HG03432 (cell line): ENCODE results near the gene OAF.
A peak's percentile ranks its signal among the peaks of the same experiment; 100 is the strongest.
"Not testable (repeated sequence)": the region's sequence is repeated elsewhere in the genome, so short reads cannot be mapped to it uniquely, and the experiment has no call there.

Experiments used
- ATAC-seq: cut with Tn5 transposase; IDR thresholded peaks from one replicate; pipeline ENCODE4 v1.9.1; 2021; ENCODE audit warnings: mild to moderate bottlenecking, moderate library complexity; ENCODE audit not compliant: unreplicated experiment

OAF gene

GRCh38 chr11:120210626-120211521 lies at the start of gene OAF:
Gene OAF (plus strand): TSS chr11:120211032. CDS start chr11:120211280, 248 bp downstream.
- peak; percentile 84 for ATAC-seq

DNA sequence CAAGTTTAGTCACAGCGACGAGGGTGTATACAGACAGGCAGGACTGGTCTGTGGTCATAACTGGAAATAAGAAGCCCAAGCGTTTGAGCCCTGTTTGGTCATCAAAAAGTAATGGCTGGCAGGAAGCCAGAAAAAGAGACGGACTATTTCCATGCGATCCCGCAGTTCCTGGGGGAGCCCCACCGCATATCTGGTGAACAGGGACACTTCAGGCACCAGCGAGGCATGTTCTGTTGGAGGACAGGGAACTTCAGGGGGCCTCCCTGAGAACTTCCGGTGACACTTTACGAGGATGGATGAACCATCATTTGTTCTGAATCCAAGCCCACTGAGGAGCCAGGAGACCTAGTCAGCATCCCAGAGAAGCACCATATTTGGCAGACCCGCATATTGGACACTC lies 43.2 kb upstream of the OAF start:
- ATAC-seq = no peak

DNA sequence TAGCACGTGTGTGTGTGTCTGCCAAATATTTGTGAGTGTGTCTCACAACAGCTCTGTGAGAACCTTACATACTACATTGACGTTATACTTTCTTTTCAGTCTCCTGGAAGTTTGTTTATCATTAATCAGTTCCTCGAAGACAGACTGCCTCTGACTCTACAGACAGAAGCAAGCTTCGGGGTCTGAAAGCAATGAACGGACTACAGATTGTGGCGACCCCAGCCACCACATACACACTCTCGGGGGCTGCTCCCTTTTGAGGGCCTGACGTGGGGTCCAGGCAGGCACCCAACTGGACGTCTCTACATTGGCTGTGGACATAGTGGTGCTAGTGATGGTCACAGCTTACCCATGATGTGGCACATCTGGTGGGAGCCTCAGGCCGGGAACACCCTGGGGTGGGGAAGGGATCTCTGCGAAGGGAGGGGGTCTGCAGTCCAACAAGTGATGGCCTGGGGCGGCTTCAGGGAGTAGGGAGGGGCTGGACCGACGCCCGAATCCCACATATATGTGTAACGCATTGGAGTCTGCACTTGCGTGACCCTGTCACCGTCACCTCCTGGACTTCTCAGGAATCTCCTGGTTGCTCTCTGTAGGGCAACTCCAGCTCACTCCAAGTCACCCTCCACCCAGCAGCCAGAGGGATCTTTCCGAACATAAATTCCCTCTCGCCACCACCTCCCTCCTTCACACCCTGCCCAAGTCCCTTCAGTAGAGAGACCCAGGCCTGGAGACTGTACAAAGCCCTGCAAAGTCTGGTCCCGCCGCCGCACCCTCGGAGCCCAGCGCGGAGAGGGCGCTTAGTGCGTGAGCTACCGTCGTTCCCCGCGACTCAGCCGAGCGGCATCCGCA lies 42.5 kb upstream of the OAF start:
- no peak for ATAC-seq

DNA sequence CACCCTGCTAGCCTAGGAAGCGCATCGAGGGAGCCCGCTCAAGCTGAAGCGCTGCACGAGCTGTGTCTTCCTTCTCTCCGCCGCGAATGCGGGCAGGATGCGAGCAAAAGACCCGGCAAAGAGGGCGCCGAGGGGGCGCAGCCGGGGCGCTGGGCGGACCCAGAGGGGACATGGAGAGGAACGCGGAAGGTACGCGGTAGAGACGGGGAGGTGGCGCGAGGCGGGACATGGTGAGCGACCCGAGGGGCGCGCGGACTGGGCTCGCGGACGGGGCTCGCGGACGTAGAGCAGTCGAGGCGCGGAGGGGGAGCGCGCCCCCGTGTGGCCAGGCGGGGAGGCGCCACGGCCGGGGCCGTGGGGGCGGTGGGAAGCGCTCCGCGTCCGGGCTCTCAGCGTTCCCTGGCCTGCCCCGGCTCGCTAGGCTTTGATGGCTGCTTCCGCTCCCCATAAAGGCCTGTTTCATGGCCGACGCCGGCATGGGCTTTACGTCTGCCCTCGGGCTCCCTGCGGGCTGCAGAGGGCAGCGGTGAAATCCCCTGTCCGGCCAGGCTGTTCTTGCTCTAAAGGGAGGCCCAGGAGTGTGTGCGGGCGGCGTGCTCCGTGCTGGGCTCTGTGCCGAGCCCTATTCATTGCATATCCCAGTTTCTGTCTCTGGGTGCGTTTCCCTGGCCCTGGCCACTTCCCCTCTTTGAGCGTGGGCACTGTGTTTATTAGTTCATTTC lies 41.7 kb upstream of the OAF start:
- ATAC-seq = peak; percentile 62

- ATAC-seq = no peak
Measured at GRCh38 chr11:120169981-120170698, 40.7 kb upstream of the OAF start.

DNA sequence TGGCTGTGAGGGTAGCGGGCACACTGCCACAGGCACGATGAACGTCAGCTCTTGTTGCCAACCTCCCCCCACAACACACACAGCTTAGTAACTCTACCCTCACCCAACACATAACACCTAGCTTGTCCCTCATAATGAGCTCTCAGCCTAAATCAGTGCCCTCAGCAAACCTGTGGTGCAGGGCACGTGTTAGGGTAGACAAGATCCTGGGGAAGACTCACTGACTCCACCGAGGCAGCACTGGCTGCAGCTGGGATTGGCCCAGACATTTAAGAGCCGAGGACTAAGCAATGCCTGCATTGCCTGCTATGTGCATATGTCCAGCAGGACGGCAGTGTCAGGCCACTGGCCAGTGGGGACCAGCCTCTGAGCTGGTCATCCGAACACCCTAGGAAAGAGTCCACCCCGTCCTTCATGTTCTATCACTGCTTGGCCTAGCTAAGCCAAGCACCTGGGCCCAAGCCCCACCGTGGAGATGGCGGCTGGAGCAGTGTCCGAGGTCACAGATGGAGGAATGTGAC lies 40.0 kb upstream of the OAF start:
- no peak for ATAC-seq

DNA sequence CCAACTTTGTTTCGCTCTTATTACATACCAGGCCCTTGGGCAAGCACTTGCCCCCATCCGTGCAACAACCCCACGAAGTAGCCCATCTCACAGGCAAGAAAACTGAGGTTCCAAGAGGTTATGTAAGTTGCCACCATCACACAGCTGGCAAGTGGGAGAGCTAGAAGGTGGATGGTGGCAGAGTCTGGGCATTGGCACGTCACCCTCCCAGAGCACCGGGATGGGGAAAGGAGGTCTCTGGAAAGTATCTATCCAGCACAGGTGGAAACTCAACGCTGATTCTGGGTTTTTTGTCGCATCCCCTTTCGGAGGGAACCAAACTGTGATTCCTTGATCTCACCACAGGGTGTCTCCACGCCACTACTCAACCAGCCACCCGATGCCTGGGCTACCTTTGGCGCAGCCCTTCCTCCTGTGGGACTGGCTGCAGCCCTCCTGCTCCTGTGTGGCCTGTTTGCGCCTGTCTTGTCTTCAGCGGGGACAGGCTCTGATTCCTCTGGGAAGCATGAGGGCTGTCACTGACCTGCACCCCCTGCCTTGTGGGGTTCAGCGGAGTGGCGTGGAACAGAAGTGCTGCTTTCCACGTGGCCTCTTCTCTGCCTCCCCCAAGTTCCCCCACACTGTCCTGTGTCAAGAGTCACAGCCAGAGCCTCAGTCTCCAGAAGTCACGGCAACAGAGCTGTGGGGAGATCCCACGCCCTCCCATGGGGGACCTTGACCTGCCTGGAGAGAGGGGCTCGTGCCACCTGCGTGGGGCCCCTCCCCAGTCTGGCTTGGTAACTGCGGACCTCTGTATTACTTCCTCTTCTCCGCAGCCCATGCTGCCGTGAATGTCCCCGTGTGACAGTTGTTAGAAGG lies 38.5 kb upstream of the OAF start:
- ATAC-seq = peak; percentile 47

GRCh38 chr11:120173019-120173705 lies 37.7 kb upstream of the OAF start:
- ATAC-seq = no peak

DNA sequence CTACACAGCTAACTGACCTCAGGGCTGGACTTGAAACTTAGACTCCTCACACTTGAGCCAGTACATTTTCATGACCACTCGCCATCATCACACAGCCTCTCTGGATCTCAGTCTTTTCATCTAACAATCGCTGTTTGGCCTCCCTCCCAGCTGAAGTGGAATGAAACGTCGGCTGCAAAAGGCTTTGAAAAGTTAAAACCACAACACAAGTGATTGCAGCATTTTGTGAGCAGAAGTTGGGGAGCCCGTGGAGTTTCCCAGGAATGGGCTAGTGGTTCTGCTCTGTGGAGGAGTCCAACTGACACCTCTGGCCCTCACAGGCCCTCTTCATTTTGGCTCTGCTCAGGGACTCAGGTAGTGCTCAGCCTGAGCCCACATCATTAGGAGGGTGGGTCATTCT lies 37.0 kb upstream of the OAF start:
- ATAC-seq = no peak

DNA sequence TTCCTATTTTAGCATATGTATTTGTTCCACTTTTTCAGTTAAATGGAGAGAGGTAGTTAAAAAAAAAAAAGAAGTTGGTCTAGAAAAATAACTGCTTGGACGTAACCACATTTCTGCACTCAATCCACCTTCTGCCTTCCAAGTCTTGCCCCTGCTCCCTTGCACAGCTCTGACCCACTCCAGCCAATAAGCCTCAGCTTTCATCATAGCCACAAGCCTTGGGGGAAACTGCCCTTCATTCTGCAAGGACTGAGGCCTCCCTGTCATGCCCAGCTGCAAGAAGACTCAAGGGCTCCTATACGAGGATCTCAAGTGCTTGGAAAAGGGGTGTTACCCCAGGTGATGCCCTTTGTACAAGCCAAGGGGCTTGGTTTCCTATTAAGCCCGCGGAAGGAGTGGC lies 36.0 kb upstream of the OAF start:
- no peak for ATAC-seq

DNA sequence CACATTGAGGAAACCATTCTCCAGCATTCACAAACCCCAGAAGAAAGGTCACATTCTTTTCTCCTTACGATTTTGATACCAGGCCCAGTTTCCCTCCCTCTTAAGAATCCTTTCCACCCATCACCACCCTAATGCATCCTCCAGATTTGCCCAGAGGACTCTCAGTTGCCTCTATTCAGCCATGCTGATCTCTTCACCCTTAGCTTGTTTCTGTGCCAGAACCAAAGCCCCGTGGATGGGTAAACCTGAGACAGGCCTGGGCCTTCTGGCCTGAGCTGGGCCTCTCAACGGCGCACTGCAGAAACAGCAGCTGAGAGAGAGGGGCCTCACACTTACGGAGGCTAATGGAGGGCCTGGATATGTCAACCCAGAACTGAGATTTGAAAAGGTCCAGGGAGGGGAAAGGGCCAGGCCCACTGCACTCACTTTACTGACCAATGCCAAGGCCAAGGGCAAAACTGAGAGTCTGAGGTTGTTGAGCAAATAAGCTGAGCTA lies 32.2 kb upstream of the OAF start:
- no peak for ATAC-seq

GRCh38 chr11:120179057-120179672 lies 31.7 kb upstream of the OAF start:
- ATAC-seq = no peak

DNA sequence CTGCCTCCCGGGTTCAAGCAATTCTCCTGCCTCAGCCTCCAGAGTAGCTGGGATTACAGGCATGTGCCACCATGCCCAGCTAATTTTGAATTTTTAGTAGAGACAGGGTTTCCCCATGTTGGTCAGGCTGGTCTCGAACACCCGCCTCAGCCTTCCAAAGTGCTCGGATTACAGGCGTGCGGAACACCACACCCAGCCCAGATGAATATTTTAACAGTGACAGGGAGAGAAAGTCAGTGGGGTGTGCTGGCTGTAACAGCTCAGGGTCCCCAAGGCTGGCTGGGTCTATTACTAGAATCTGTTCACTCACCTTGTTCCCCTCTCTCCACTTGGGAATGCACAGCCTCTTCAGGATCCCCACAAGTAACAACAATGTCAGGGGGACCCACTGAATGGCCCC lies 30.8 kb upstream of the OAF start:
- ATAC-seq = not testable (repeated sequence)

- ATAC-seq = no peak
Measured at GRCh38 chr11:120180551-120181232, 30.1 kb upstream of the OAF start.

- ATAC-seq = no peak
Measured at GRCh38 chr11:120181376-120181975, 29.4 kb upstream of the OAF start.

- no peak for ATAC-seq
Measured at GRCh38 chr11:120182372-120182771, 28.5 kb upstream of the OAF start.

GRCh38 chr11:120182790-120183491 lies 27.9 kb upstream of the OAF start:
- ATAC-seq = no peak
